ENCODE results near the gene TIGD1.
A peak's percentile ranks its signal among the peaks of the same experiment; 100 is the strongest.

TIGD1 gene

GRCh38 chr2:232549655-232550353 is 553 bp downstream of the TIGD1 start:
- Histone ChIP-seq H3K9ac (peak overlapping the region; percentile 99), H3K36me3 (peaks cover 72% of the 10 kb centered on the region), H4K20me1 (peaks cover 64% of the 10 kb centered on the region), H3K27me3 (no peaks in the 10 kb centered on the region), H3K9me3 (peaks cover 22% of the 10 kb centered on the region), H3K27ac (peak overlapping the region; percentile 95), H3K4me3 (peak overlapping the region; percentile 89), H3K4me2 (peak overlapping the region; percentile 93), H3K4me1 (peaks cover 44% of the 10 kb centered on the region)
- no peak for TF ChIP-seq Cebpa-rat (IDR thresholded peaks at IDR 0.05)

- no peak for TF ChIP-seq Cebpa-rat (IDR thresholded peaks at IDR 0.05)
- Histone ChIP-seq H3K4me3 (no peak overlapping the region), H3K36me3 (peaks cover 74% of the 10 kb centered on the region), H3K4me2 (no peak overlapping the region), H3K27me3 (no peaks in the 10 kb centered on the region), H4K20me1 (peaks cover 64% of the 10 kb centered on the region), H3K9ac (no peak overlapping the region), H3K27ac (no peak overlapping the region), H3K4me1 (peaks cover 44% of the 10 kb centered on the region), H3K9me3 (peaks cover 22% of the 10 kb centered on the region)
These were observed 2.4 kb downstream of the TIGD1 start for GRCh38 chr2:232547991-232548390.

- Histone ChIP-seq H3K4me2 (peak overlapping the region; percentile 26), H3K4me1 (peaks cover 42% of the 10 kb centered on the region), H4K20me1 (peaks cover 55% of the 10 kb centered on the region), H3K36me3 (peaks cover 65% of the 10 kb centered on the region), H3K27ac (no peak overlapping the region), H3K4me3 (no peak overlapping the region), H3K27me3 (no peaks in the 10 kb centered on the region), H3K9me3 (peaks cover 22% of the 10 kb centered on the region), H3K9ac (no peak overlapping the region)
- TF ChIP-seq Cebpa-rat (IDR thresholded peaks at IDR 0.05): no peak
These were observed 4.6 kb downstream of the TIGD1 start for GRCh38 chr2:232545511-232546375.

GRCh38 chr2:232544674-232545073 is 5.7 kb downstream of the TIGD1 start:
- TF ChIP-seq Cebpa-rat (IDR thresholded peaks at IDR 0.05): no peak
- H3K27ac ChIP-seq: no peak overlapping the region
- H3K9me3 ChIP-seq: peaks cover 20% of the 10 kb centered on the region

GRCh38 chr2:232543928-232544631 is 6.3 kb downstream of the TIGD1 start:
- H3K9ac ChIP-seq: no peak overlapping the region
- peaks cover 43% of the 10 kb centered on the region for H3K4me1 ChIP-seq
- H3K36me3 ChIP-seq: peaks cover 62% of the 10 kb centered on the region
- H4K20me1 ChIP-seq: peaks cover 55% of the 10 kb centered on the region
- H3K4me3 ChIP-seq: no peak overlapping the region
- TF ChIP-seq Cebpa-rat (IDR thresholded peaks at IDR 0.05): no peak
- H3K27me3 ChIP-seq: no peaks in the 10 kb centered on the region
- H3K9me3 ChIP-seq: peaks cover 14% of the 10 kb centered on the region
- no peak overlapping the region for H3K4me2 ChIP-seq
- no peak overlapping the region for H3K27ac ChIP-seq

More at GRCh38 chr2:232544674-232545073, 5.7 kb downstream of the TIGD1 start:
- Histone ChIP-seq H3K27me3 (no peaks in the 10 kb centered on the region), H3K4me3 (no peak overlapping the region), H3K4me2 (no peak overlapping the region), H3K36me3 (peaks cover 65% of the 10 kb centered on the region), H3K4me1 (peaks cover 41% of the 10 kb centered on the region), H3K9ac (no peak overlapping the region), H4K20me1 (peaks cover 55% of the 10 kb centered on the region)

- Histone ChIP-seq H3K4me2 (no peak overlapping the region), H3K4me3 (no peak overlapping the region), H3K4me1 (peaks cover 49% of the 10 kb centered on the region), H3K9me3 (peaks cover 8% of the 10 kb centered on the region), H3K9ac (no peak overlapping the region), H3K36me3 (peaks cover 56% of the 10 kb centered on the region), H3K27me3 (no peaks in the 10 kb centered on the region), H3K27ac (no peak overlapping the region), H4K20me1 (peaks cover 55% of the 10 kb centered on the region)
- TF ChIP-seq Cebpa-rat (IDR thresholded peaks at IDR 0.05): no peak
These were observed 6.9 kb downstream of the TIGD1 start for GRCh38 chr2:232543491-232543890.

- Histone ChIP-seq H3K9ac (no peak overlapping the region), H3K4me2 (no peak overlapping the region), H3K27me3 (no peaks in the 10 kb centered on the region), H3K4me3 (no peak overlapping the region), H3K36me3 (peaks cover 50% of the 10 kb centered on the region), H3K9me3 (peaks cover 2% of the 10 kb centered on the region), H3K4me1 (peaks cover 52% of the 10 kb centered on the region), H4K20me1 (peaks cover 55% of the 10 kb centered on the region), H3K27ac (no peak overlapping the region)
- no peak for TF ChIP-seq Cebpa-rat (IDR thresholded peaks at IDR 0.05)
These were observed 7.5 kb downstream of the TIGD1 start for GRCh38 chr2:232542715-232543467.

GRCh38 chr2:232541961-232542714 is 8.2 kb downstream of the TIGD1 start:
- peaks cover 45% of the 10 kb centered on the region for H3K4me1 ChIP-seq
- H3K9me3 ChIP-seq: no peaks in the 10 kb centered on the region
- no peak overlapping the region for H3K9ac ChIP-seq
- H3K27ac ChIP-seq: no peak overlapping the region
- H3K4me2 ChIP-seq: no peak overlapping the region
- H3K4me3 ChIP-seq: no peak overlapping the region
- TF ChIP-seq Cebpa-rat (IDR thresholded peaks at IDR 0.05): no peak
- peaks cover 48% of the 10 kb centered on the region for H4K20me1 ChIP-seq
- no peaks in the 10 kb centered on the region for H3K27me3 ChIP-seq
- peaks cover 42% of the 10 kb centered on the region for H3K36me3 ChIP-seq
